ENCODE results near the gene PAFAH1B1. TPM values are rescaled to one million over a fixed set of nuclear protein-coding genes. Genes with fewer than 3 reads are reported as not detected.

Gene PAFAH1B1
- total and polyA plus RNA-seq, 2 experiments from 2014 or later = 69.9 to 71.7 TPM

DNA sequence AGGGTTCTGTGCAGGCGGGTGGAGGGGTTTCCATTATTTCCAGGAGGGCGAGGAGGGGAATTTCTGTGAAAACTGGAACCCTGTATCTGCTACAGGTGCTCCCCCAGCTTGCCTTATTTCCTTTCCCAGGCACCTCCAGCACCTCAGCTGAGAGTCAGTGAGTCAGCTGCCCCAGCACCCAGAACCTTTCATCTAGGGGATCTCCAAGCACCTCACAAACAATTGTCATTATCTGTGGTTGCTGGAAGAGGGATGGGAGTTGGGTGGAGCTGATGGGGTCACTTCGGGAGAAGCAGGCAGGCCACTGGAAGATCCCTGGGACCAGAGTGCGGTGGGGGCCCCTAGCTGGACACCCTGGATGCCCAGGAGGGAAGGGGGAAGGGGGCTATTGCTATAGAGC lies 128.1 kb downstream of the PAFAH1B1 start (continued):
- TF ChIP-seq, protein P1, sequence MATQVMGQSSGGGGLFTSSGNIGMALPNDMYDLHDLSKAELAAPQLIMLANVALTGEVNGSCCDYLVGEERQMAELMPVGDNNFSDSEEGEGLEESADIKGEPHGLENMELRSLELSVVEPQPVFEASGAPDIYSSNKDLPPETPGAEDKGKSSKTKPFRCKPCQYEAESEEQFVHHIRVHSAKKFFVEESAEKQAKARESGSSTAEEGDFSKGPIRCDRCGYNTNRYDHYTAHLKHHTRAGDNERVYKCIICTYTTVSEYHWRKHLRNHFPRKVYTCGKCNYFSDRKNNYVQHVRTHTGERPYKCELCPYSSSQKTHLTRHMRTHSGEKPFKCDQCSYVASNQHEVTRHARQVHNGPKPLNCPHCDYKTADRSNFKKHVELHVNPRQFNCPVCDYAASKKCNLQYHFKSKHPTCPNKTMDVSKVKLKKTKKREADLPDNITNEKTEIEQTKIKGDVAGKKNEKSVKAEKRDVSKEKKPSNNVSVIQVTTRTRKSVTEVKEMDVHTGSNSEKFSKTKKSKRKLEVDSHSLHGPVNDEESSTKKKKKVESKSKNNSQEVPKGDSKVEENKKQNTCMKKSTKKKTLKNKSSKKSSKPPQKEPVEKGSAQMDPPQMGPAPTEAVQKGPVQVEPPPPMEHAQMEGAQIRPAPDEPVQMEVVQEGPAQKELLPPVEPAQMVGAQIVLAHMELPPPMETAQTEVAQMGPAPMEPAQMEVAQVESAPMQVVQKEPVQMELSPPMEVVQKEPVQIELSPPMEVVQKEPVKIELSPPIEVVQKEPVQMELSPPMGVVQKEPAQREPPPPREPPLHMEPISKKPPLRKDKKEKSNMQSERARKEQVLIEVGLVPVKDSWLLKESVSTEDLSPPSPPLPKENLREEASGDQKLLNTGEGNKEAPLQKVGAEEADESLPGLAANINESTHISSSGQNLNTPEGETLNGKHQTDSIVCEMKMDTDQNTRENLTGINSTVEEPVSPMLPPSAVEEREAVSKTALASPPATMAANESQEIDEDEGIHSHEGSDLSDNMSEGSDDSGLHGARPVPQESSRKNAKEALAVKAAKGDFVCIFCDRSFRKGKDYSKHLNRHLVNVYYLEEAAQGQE (IDR thresholded peaks at IDR 0.05; ENCODE audit: unreplicated experiment) = no peak

DNA sequence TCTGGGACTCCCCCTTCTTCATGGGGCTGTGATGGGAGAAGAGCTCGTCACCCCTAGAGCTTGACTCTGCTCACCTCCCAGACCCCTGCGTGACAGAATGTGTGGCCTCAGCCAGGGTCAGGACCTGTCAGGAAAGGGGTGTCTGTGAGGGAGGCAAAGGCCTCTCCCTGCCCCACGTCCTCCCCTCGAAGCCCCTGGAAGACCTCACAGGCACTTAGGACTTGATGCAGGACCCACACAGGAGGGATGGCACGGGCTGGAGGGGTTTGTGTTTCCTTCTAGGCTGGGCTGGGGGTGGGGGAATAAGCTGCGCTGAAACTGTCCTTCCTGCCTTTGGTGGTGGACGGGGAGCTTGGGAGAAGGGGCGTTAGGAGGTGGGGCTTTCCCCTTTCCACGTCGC lies 129.2 kb downstream of the PAFAH1B1 start:
- H3K27ac ChIP-seq (ENCODE audit: low read depth) = no peak overlapping the region
- H3K27me3 ChIP-seq (ENCODE audit: insufficient read depth) = peaks cover 3% of the 10 kb centered on the region; the same call in 1 of the 2 replicates
- peaks cover 3% of the 10 kb centered on the region; the same call in 1 of the 2 replicates for H4K20me1 ChIP-seq (replicated peaks; ENCODE audit: insufficient read depth)
- H3K27me3 Mint-ChIP-seq (ENCODE audit: insufficient read depth, low read depth, poor library complexity) = peaks cover 25% of the 10 kb centered on the region
- no peak overlapping the region for H3K27ac Mint-ChIP-seq
- DNase-seq (ENCODE audit: low spot score) (no peak), ATAC-seq (no peak)
- TF ChIP-seq ZNF114 (CRISPR knock-in tag; IDR thresholded peaks at IDR 0.05) (no peak), JUNB (IDR thresholded peaks at IDR 0.05; ENCODE audit: unreplicated experiment) (no peak), EZH2phosphoT487 (IDR thresholded peaks at IDR 0.05; ENCODE audit: unreplicated experiment) (no peak), EZH2 (IDR thresholded peaks at IDR 0.05; ENCODE audit: low read depth, unreplicated experiment) (no peak), STAT1 (IDR thresholded peaks at IDR 0.05; ENCODE audit: unreplicated experiment) (no peak)
- TF ChIP-seq, protein P2, sequence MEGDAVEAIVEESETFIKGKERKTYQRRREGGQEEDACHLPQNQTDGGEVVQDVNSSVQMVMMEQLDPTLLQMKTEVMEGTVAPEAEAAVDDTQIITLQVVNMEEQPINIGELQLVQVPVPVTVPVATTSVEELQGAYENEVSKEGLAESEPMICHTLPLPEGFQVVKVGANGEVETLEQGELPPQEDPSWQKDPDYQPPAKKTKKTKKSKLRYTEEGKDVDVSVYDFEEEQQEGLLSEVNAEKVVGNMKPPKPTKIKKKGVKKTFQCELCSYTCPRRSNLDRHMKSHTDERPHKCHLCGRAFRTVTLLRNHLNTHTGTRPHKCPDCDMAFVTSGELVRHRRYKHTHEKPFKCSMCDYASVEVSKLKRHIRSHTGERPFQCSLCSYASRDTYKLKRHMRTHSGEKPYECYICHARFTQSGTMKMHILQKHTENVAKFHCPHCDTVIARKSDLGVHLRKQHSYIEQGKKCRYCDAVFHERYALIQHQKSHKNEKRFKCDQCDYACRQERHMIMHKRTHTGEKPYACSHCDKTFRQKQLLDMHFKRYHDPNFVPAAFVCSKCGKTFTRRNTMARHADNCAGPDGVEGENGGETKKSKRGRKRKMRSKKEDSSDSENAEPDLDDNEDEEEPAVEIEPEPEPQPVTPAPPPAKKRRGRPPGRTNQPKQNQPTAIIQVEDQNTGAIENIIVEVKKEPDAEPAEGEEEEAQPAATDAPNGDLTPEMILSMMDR (conservative IDR thresholded peaks at IDR 0.05; ENCODE audit: low read depth in 2 of 2) = no peak
- no peaks in the 10 kb centered on the region for H3K9me3 Mint-ChIP-seq
- no peaks in the 10 kb centered on the region for H3K36me3 ChIP-seq (ENCODE audit: insufficient read depth)
- no peak overlapping the region for H2AFZ ChIP-seq
- peaks cover 28% of the 10 kb centered on the region for H3K4me1 ChIP-seq (ENCODE audit: insufficient read depth)
- peaks cover 10% of the 10 kb centered on the region for H3F3A ChIP-seq (replicated peaks; ENCODE audit: low read depth)
- H3K4me1 Mint-ChIP-seq = peaks cover 21% of the 10 kb centered on the region
- H3K4me2 ChIP-seq = no peak overlapping the region
- H3K9me2 ChIP-seq (ENCODE audit: insufficient read depth) = no peaks in the 10 kb centered on the region
- H3K4me3 ChIP-seq = no peak overlapping the region
- H3K4me3 Mint-ChIP-seq = no peak overlapping the region
- no peaks in the 10 kb centered on the region for H3K79me2 ChIP-seq (replicated peaks; ENCODE audit: insufficient read depth)
- peaks cover 3% of the 10 kb centered on the region; the same call in 1 of the 3 replicates for H3K36me3 Mint-ChIP-seq (ENCODE audit: low read depth)

DNA sequence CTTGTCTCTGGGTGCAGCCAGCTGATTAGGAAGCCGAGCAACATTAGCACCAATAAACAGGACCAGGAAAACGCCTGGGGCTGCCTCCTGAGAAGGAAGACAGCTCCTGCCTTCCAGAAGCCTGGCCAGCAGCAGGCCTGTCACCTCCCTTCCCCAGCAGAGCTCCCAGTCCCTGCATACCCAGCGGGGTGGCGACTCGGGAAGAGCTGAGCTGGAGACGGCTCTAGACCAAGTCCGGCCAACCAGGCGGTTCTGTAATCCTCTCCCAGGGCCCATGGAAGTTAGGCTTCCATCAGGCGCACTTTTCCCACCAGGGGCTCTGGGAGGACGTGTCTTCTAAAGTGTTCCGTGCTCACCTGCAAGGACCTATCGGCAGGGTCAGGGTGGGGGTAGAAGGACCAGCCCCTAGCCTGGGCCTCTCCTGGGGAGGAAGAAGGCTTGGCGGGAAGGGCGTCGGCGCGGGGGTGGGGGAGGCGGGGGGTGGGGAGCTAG lies 130.1 kb downstream of the PAFAH1B1 start:
- no peaks in the 10 kb centered on the region for H3K36me3 ChIP-seq (ENCODE audit: insufficient read depth)
- peaks cover 3% of the 10 kb centered on the region; the same call in 1 of the 2 replicates for H4K20me1 ChIP-seq (replicated peaks; ENCODE audit: insufficient read depth)
- H3K27me3 ChIP-seq (ENCODE audit: insufficient read depth) = peaks cover 3% of the 10 kb centered on the region; the same call in 1 of the 2 replicates
- peak overlapping the region; percentile 74 for H3K4me3 Mint-ChIP-seq
- H3F3A ChIP-seq (replicated peaks; ENCODE audit: low read depth) = peaks cover 10% of the 10 kb centered on the region
- no peaks in the 10 kb centered on the region for H3K9me2 ChIP-seq (ENCODE audit: insufficient read depth)
- H3K27ac Mint-ChIP-seq = no peak overlapping the region
- H2AFZ ChIP-seq = no peak overlapping the region
- H3K36me3 Mint-ChIP-seq (ENCODE audit: low read depth) = peaks cover 3% of the 10 kb centered on the region; the same call in 1 of the 3 replicates
- ATAC-seq (peak; percentile 56), DNase-seq (ENCODE audit: low spot score) (peak; percentile 77)
- H3K27me3 Mint-ChIP-seq (ENCODE audit: insufficient read depth, low read depth, poor library complexity) = peaks cover 25% of the 10 kb centered on the region
- peaks cover 28% of the 10 kb centered on the region for H3K4me1 ChIP-seq (ENCODE audit: insufficient read depth)
- H3K4me3 ChIP-seq = peak overlapping the region; percentile 57
- peak overlapping the region; percentile 63; the same call in 1 of the 2 replicates for H3K27ac ChIP-seq (ENCODE audit: low read depth)
- peaks cover 21% of the 10 kb centered on the region for H3K4me1 Mint-ChIP-seq
- no peaks in the 10 kb centered on the region for H3K79me2 ChIP-seq (replicated peaks; ENCODE audit: insufficient read depth)
- peak overlapping the region; percentile 80 for H3K4me2 ChIP-seq
- H3K9me3 Mint-ChIP-seq = no peaks in the 10 kb centered on the region
- TF ChIP-seq, protein P3, sequence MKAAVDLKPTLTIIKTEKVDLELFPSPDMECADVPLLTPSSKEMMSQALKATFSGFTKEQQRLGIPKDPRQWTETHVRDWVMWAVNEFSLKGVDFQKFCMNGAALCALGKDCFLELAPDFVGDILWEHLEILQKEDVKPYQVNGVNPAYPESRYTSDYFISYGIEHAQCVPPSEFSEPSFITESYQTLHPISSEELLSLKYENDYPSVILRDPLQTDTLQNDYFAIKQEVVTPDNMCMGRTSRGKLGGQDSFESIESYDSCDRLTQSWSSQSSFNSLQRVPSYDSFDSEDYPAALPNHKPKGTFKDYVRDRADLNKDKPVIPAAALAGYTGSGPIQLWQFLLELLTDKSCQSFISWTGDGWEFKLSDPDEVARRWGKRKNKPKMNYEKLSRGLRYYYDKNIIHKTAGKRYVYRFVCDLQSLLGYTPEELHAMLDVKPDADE (IDR thresholded peaks at IDR 0.05) = no peak
- TF ChIP-seq EZH2 (IDR thresholded peaks at IDR 0.05; ENCODE audit: low read depth, unreplicated experiment) (no peak), CREB1 (CRISPR knock-in tag; IDR thresholded peaks at IDR 0.05; ENCODE audit: low read depth) (no peak), NANOG (IDR thresholded peaks at IDR 0.05; ENCODE audit: borderline replicate concordance) (no peak), JUNB (IDR thresholded peaks at IDR 0.05; ENCODE audit: unreplicated experiment) (no peak), ZNF331 (CRISPR knock-in tag; IDR thresholded peaks at IDR 0.05; ENCODE audit: low read depth) (no peak)
- TF ChIP-seq, protein P1 (IDR thresholded peaks at IDR 0.05; ENCODE audit: unreplicated experiment) = no peak

All from GM23338 (cell line).